ENCODE results near the gene EHBP1L1.
"Not testable (repeated sequence)": the region's sequence is repeated elsewhere in the genome, so short reads cannot be mapped to it uniquely, and the experiment has no call there.

EHBP1L1 gene

GRCh38 chr11:65558930-65559509 is 16.8 kb upstream of the EHBP1L1 start:
- TF ChIP-seq JUND (IDR thresholded peaks at IDR 0.05; ENCODE audit: low read depth) = no peak
- no peak for DNase-seq (ENCODE audit: low read depth in 1 of 2, low spot score in 1 of 2)
- in situ Hi-C loops (cut with HindIII; ENCODE audit: low pct_unique_long_range_greater_than_20kb, low sequenced_read_pairs) = no loop called here

GRCh38 chr11:65559535-65559934 is 16.3 kb upstream of the EHBP1L1 start:
- in situ Hi-C loops (cut with HindIII; ENCODE audit: low pct_unique_long_range_greater_than_20kb, low sequenced_read_pairs) = no loop called here

GRCh38 chr11:65559951-65560537 is 15.8 kb upstream of the EHBP1L1 start:
- in situ Hi-C loops (cut with HindIII; ENCODE audit: low pct_unique_long_range_greater_than_20kb, low sequenced_read_pairs) = no loop called here
- TF ChIP-seq JUND (IDR thresholded peaks at IDR 0.05; ENCODE audit: low read depth) = no peak
- peak in 1 of 2 experiments; percentile 59 for DNase-seq (ENCODE audit: low read depth in 1 of 2, low spot score in 1 of 2)

More at GRCh38 chr11:65559535-65559934, 16.3 kb upstream of the EHBP1L1 start:
- no peak for DNase-seq (ENCODE audit: low read depth in 1 of 2, low spot score in 1 of 2)
- no peak for TF ChIP-seq JUND (IDR thresholded peaks at IDR 0.05; ENCODE audit: low read depth)

GRCh38 chr11:65560555-65561418 is 15.1 kb upstream of the EHBP1L1 start:
- in situ Hi-C loops (cut with HindIII; ENCODE audit: low pct_unique_long_range_greater_than_20kb, low sequenced_read_pairs) = no loop called here
- TF ChIP-seq JUND (IDR thresholded peaks at IDR 0.05; ENCODE audit: low read depth) = no peak
- peak in 1 of 2 experiments; percentile 46 for DNase-seq (ENCODE audit: low read depth in 1 of 2, low spot score in 1 of 2)

- no peak for DNase-seq (ENCODE audit: low read depth in 1 of 2, low spot score in 1 of 2)
- no peak for TF ChIP-seq JUND (IDR thresholded peaks at IDR 0.05; ENCODE audit: low read depth)
- in situ Hi-C loops (cut with HindIII; ENCODE audit: low pct_unique_long_range_greater_than_20kb, low sequenced_read_pairs) = no loop called here
Observed at GRCh38 chr11:65562020-65562419, 13.8 kb upstream of the EHBP1L1 start.

- DNase-seq (ENCODE audit: low read depth in 1 of 2, low spot score in 1 of 2) = no peak
- TF ChIP-seq JUND (IDR thresholded peaks at IDR 0.05; ENCODE audit: low read depth) = no peak
- in situ Hi-C loops (cut with HindIII; ENCODE audit: low pct_unique_long_range_greater_than_20kb, low sequenced_read_pairs) = no loop called here
Observed at GRCh38 chr11:65562788-65563187, 13.1 kb upstream of the EHBP1L1 start.

- DNase-seq (ENCODE audit: low read depth in 1 of 2, low spot score in 1 of 2) = no peak
- in situ Hi-C loops (cut with HindIII; ENCODE audit: low pct_unique_long_range_greater_than_20kb, low sequenced_read_pairs) = no loop called here
Observed at GRCh38 chr11:65563601-65564000, 12.3 kb upstream of the EHBP1L1 start.

GRCh38 chr11:65564879-65565559 is 10.8 kb upstream of the EHBP1L1 start:
- in situ Hi-C loops (cut with HindIII; ENCODE audit: low pct_unique_long_range_greater_than_20kb, low sequenced_read_pairs); DNase-seq (ENCODE audit: low read depth in 1 of 2, low spot score in 1 of 2): not testable (repeated sequence)

More at GRCh38 chr11:65563601-65564000, 12.3 kb upstream of the EHBP1L1 start:
- no peak for TF ChIP-seq JUND (IDR thresholded peaks at IDR 0.05; ENCODE audit: low read depth)

GRCh38 chr11:65565624-65566453 is 10.0 kb upstream of the EHBP1L1 start:
- DNase-seq (ENCODE audit: low read depth in 1 of 2, low spot score in 1 of 2) = no peak
- no peak for TF ChIP-seq JUND (IDR thresholded peaks at IDR 0.05; ENCODE audit: low read depth)
- in situ Hi-C loops (cut with HindIII; ENCODE audit: low pct_unique_long_range_greater_than_20kb, low sequenced_read_pairs) = no loop called here

- no peak for TF ChIP-seq JUND (IDR thresholded peaks at IDR 0.05; ENCODE audit: low read depth)
- no peak for DNase-seq (ENCODE audit: low read depth in 1 of 2, low spot score in 1 of 2)
- in situ Hi-C loops (cut with HindIII; ENCODE audit: low pct_unique_long_range_greater_than_20kb, low sequenced_read_pairs) = no loop called here
Observed at GRCh38 chr11:65569164-65569972, 6.5 kb upstream of the EHBP1L1 start.
